IMR-90 (cell line): ENCODE results near the gene ZNF467. TPM values are rescaled to one million over a fixed set of nuclear protein-coding genes. Genes with fewer than 3 reads are reported as not detected.

Experiments
- ATAC-seq: fragments of 200-7000 bp; cut with Tn5 transposase; 2 replicates; pipeline ENCODE4 v1.9.1; 2020; ENCODE audit warnings: low read depth, mild to moderate bottlenecking, moderate library complexity
- BruUV-seq: library from RNA; stranded (reverse); fragments of 400-500 nt; replicated peaks from 2 replicates; lab custom pipeline; 2021; lab: Mats Ljungman, UMichigan
- CTCF ChIA-PET: fragments of 300-600 bp; formaldehyde crosslinking; extraction: SDS; loops from one replicate; lab custom pipeline; 2021; ENCODE audit warnings: antibody characterized with exemption; lab: Yijun Ruan, JAX
- POLR2A ChIA-PET: fragments of 300-600 bp; sonication (Branson Sonifier 250); formaldehyde crosslinking; loops from one replicate; lab custom pipeline; 2022; ENCODE audit warnings: antibody characterized with exemption; ENCODE audit not compliant: unreplicated experiment; lab: Charles Lee
- DNase-seq: peaks from one replicate; pipeline ENCODE4 v3.0.0; 2013
- H2AFZ ChIP-seq: replicated peaks from 2 replicates; pipeline ENCODE3; 2013; ENCODE audit warnings: low read length, mild to moderate bottlenecking; ENCODE audit not compliant: poor library complexity
- H2AK5ac ChIP-seq: 2 replicates; pipeline ENCODE4 v1.6.1; 2013; ENCODE audit warnings: low read depth, low read length, inconsistent platforms
- H2AK9ac ChIP-seq: replicated peaks from 2 replicates; pipeline ENCODE3; 2013; ENCODE audit warnings: mild to moderate bottlenecking, low read depth, low read length, moderate library complexity; ENCODE audit not compliant: poor library complexity
- H2BK120ac ChIP-seq: 2 replicates; pipeline ENCODE4 v1.6.1; 2013; ENCODE audit warnings: low read depth, low read length, inconsistent platforms
- H2BK15ac ChIP-seq: 3 replicates; pipeline ENCODE4 v1.6.1; 2013; ENCODE audit warnings: low read depth, low read length, inconsistent platforms
- H2BK20ac ChIP-seq: 2 replicates; pipeline ENCODE4 v1.6.1; 2013; ENCODE audit warnings: low read depth, mild to moderate bottlenecking, inconsistent platforms, low read length, moderate library complexity
- H2BK5ac ChIP-seq: 2 replicates; pipeline ENCODE4 v1.6.1; 2013; ENCODE audit warnings: mild to moderate bottlenecking, low read depth, low read length, inconsistent platforms; ENCODE audit not compliant: poor library complexity, severe bottlenecking
- H3K14ac ChIP-seq: replicated peaks from 2 replicates; pipeline ENCODE4 v1.6.1; 2013; ENCODE audit warnings: low read depth, low read length, inconsistent platforms
- H3K18ac ChIP-seq: 2 replicates; pipeline ENCODE4 v1.6.1; 2013; ENCODE audit warnings: low read depth, low read length, control low read depth
- H3K23ac ChIP-seq: 2 replicates; pipeline ENCODE4 v1.6.1; 2013; ENCODE audit warnings: low read depth, low read length, inconsistent platforms
- H3K27ac ChIP-seq: 2 replicates; pipeline ENCODE4 v1.5.1; 2013; ENCODE audit warnings: mild to moderate bottlenecking, control low read depth, low read length; ENCODE audit not compliant: insufficient read depth
- H3K27me3 ChIP-seq: 2 replicates; pipeline ENCODE4 v1.6.1; 2013; ENCODE audit warnings: low read length; ENCODE audit not compliant: control insufficient read depth, insufficient read depth
- H3K36me3 ChIP-seq: 2 replicates; pipeline ENCODE4 v1.6.1; 2013; ENCODE audit warnings: low read length, mixed read lengths; ENCODE audit not compliant: control insufficient read depth, insufficient read depth
- H3K4ac ChIP-seq: 2 replicates; pipeline ENCODE4 v1.6.1; 2013; ENCODE audit warnings: low read depth, low read length, inconsistent platforms
- H3K4me1 ChIP-seq: 2 replicates; pipeline ENCODE4 v1.6.1; 2013; ENCODE audit warnings: low read length, mixed read lengths; ENCODE audit not compliant: control insufficient read depth, insufficient read depth
- H3K4me2 ChIP-seq: 2 replicates; pipeline ENCODE4 v1.6.1; 2013; ENCODE audit warnings: low read depth, mild to moderate bottlenecking, control low read depth, low read length, moderate library complexity
- H3K4me3 ChIP-seq: 2 replicates; pipeline ENCODE4 v1.5.1; 2013; ENCODE audit warnings: low read depth, mild to moderate bottlenecking, control low read depth, low read length, moderate library complexity; ENCODE audit not compliant: insufficient read depth
- H3K56ac ChIP-seq: 2 replicates; pipeline ENCODE4 v1.6.1; 2013; ENCODE audit warnings: low read length, inconsistent platforms; ENCODE audit not compliant: insufficient read depth; ENCODE audit errors: extremely low read depth
- H3K79me1 ChIP-seq, 2 experiments: 2 replicates each; pipeline ENCODE4 v1.6.1; 2013; ENCODE audit warnings: low read length in 2 of 2, inconsistent platforms in 1 of 2, low read depth in 1 of 2
- H3K9ac ChIP-seq: 2 replicates; pipeline ENCODE4 v1.6.1; 2013; ENCODE audit warnings: low read depth, low read length, control low read depth
- H3K9me1 ChIP-seq: 2 replicates; pipeline ENCODE4 v1.6.1; 2013; ENCODE audit warnings: low read length, inconsistent platforms; ENCODE audit not compliant: insufficient read depth
- H3K9me3 ChIP-seq: 2 replicates; pipeline ENCODE4 v1.6.1; 2013; ENCODE audit warnings: low read length; ENCODE audit not compliant: control insufficient read depth, insufficient read depth
- H4K20me1 ChIP-seq: 2 replicates; pipeline ENCODE4 v1.6.1; 2013; ENCODE audit warnings: low read length, inconsistent platforms; ENCODE audit not compliant: insufficient read depth
- H4K5ac ChIP-seq: 2 replicates; pipeline ENCODE4 v1.6.1; 2013; ENCODE audit warnings: mild to moderate bottlenecking, low read depth, low read length, control low read depth
- H4K8ac ChIP-seq, 2 experiments: 2 replicates each; pipeline ENCODE4 v1.6.1; 2013; ENCODE audit warnings: low read depth in 2 of 2, low read length in 2 of 2, control low read depth in 1 of 2, inconsistent platforms in 1 of 2
- H4K91ac ChIP-seq: 2 replicates; pipeline ENCODE4 v1.6.1; 2013; ENCODE audit warnings: low read depth, low read length, inconsistent platforms; ENCODE audit not compliant: insufficient read depth
- CHD1 ChIP-seq: IDR thresholded peaks from 2 replicates; pipeline ENCODE4 v1.6.1; 2012; ENCODE audit warnings: low read depth, low read length, improper control_type of control experiment
- MAFK ChIP-seq: IDR thresholded peaks from 2 replicates; pipeline ENCODE4 v1.6.1; 2012; ENCODE audit warnings: low read depth, low read length, improper control_type of control experiment
- NFE2L2 ChIP-seq: fragments of 150-350 bp; IDR thresholded peaks from 2 replicates; pipeline ENCODE4 v1.6.1; 2016; ENCODE audit warnings: low read depth, mild to moderate bottlenecking, low read length
- POLR2A ChIP-seq: IDR thresholded peaks from 2 replicates; pipeline ENCODE4 v1.6.1; 2012; ENCODE audit warnings: mild to moderate bottlenecking, low read depth, low read length
- RCOR1 ChIP-seq: IDR thresholded peaks from 2 replicates; pipeline ENCODE4 v1.6.1; 2012; ENCODE audit warnings: mild to moderate bottlenecking, low read length, improper control_type of control experiment; ENCODE audit not compliant: insufficient replicate concordance
- WGBS, 2 experiments: methylation state at CpG; one replicate each; pipeline versions ENCODE4 v1.1.5 to v1.1.7; 2013; ENCODE audit warnings: missing lambda C conversion rate in 2 of 2; ENCODE audit not compliant: insufficient read length in 1 of 2; ENCODE audit errors: extremely low coverage in 2 of 2; 5-methylcytosine and 5-hydroxymethylcytosine counted together
- dilution Hi-C: fragments of 300-500 bp; cut with HindIII; formaldehyde crosslinking; loops from one replicate; pipeline ENCODE4 v1.14.3; 2018; ENCODE audit warnings: low sequenced_read_pairs; ENCODE audit not compliant: unreplicated experiment
- in situ Hi-C: fragments of 300-500 bp; cut with MboI; formaldehyde crosslinking; loops from 3 replicates; pipeline ENCODE4 v1.14.3; 2019; ENCODE audit warnings: low sequenced_read_pairs, inconsistent platforms, mixed read lengths
- intact Hi-C: fragments of 100-400 bp; cut with micrococcal nuclease; formaldehyde crosslinking; loops from 2 replicates; pipeline ENCODE4 v1.10.0; 2022
- polyA plus RNA-seq, 3 experiments: library from polyadenylated mRNA; depleted of rRNA; stranded (reverse); fragments of >200 nt; gene quantifications; 2 replicates each; pipeline ENCODE4 v1.2.3, GENCODE V29; 2012; ENCODE audit warnings: low replicate concordance in 1 of 3
- total RNA-seq: library from RNA; depleted of rRNA; stranded (reverse); fragments of >200 nt; gene quantifications from 2 replicates; pipeline ENCODE4 v1.2.3, GENCODE V29; 2012

Gene ZNF467
- total and polyA plus RNA-seq, 2 of the 4 experiments (the other 2 are of a cell fraction) = 0.67 TPM; not detected in 1

DNA sequence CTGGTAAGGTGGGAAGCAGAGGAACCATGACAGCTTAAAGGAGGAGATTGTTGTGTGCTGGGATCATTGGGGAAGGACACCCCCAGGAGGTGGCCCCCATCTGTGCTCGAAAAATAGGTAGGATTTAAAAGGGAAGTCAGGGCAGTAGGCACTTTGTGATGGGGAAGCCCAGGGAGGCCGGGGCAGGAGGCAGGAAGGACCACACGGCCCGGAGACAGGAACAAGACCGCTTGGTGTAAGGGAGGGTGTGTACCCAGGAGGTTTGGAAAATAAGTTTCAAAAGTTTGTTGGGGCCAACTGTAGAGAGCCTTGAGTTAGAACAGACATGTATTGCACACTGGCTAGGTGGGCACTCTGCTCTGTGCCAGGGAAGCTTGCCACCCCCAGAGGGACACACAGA lies 20.7 kb downstream of the ZNF467 start:
- Histone ChIP-seq H3K4me1 (no peaks in the 10 kb centered on the region; the same call in 1 of the 2 replicates), H3K27ac (no peak overlapping the region), H3K27me3 (peaks cover 10% of the 10 kb centered on the region; the same call in 1 of the 2 replicates), H2AK9ac (no peak overlapping the region), H2BK15ac (no peak overlapping the region), H3K79me1 (no peaks in the 10 kb centered on the region), H2BK120ac (no peak overlapping the region), H3K56ac (no peak overlapping the region), H3K9ac (no peak overlapping the region), H4K8ac (no peak overlapping the region), H3K36me3 (no peaks in the 10 kb centered on the region), H2BK20ac (no peak overlapping the region), H4K5ac (no peak overlapping the region), H2BK5ac (no peak overlapping the region), H3K9me3 (no peaks in the 10 kb centered on the region), H2AFZ (no peak overlapping the region), H3K14ac (no peak overlapping the region), H2AK5ac (no peak overlapping the region), H3K4me2 (no peak overlapping the region), H4K91ac (no peak overlapping the region), H3K23ac (no peak overlapping the region), H3K9me1 (no peaks in the 10 kb centered on the region), H4K20me1 (no peaks in the 10 kb centered on the region), H3K4me3 (no peak overlapping the region), H3K4ac (no peak overlapping the region), H3K18ac (no peak overlapping the region)
- BruUV-seq = no TSS peak
- intact Hi-C loops = no loop called here
- ChIA-PET POLR2A (interaction anchor here (0.6 kb wide), 1 partner anchor 19 kb away, joined by 3 read pairs; no protein-coding TSS in a partner anchor), CTCF (interaction anchor here (1.1 kb wide), 1 partner anchor 9 kb away, joined by 3 read pairs; no protein-coding TSS in a partner anchor)
- 55% methylated on average over 2 of the region's 5 CpGs; no CpG with 5 or more reads in 1 of the 2 experiments for WGBS, 2 experiments
- in situ Hi-C loops = no loop called here
- dilution Hi-C loops = no loop called here
- TF ChIP-seq CHD1 = no peak
- TF ChIP-seq NFE2L2 = no peak
- no peak for TF ChIP-seq RCOR1
- no peak for TF ChIP-seq MAFK
- no peak for TF ChIP-seq POLR2A
- ATAC-seq = no peak
- no peak for DNase-seq
